Hepatocyte (in vitro differentiated cells): ENCODE data around the gene CNNM2.

Experiments used
- EZH2 ChIP-seq: fragments of 200-600 bp; sonication (generic); IDR thresholded peaks from 2 replicates; pipeline ENCODE4 v1.6.1; 2016; ENCODE audit warnings: antibody characterized with exemption, mild to moderate bottlenecking, borderline replicate concordance
- EZH2phosphoT487 ChIP-seq: fragments of 200-600 bp; sonication (generic); IDR thresholded peaks from one replicate; pipeline ENCODE4 v1.6.1; 2018; ENCODE audit warnings: antibody characterized with exemption, mild to moderate bottlenecking, low read depth, moderate library complexity; ENCODE audit not compliant: unreplicated experiment, severe bottlenecking
- TF ChIP-seq, protein P1 (sequence below): fragments of 200-600 bp; sonication (generic); IDR thresholded peaks from 2 replicates; pipeline ENCODE4 v1.5.1; 2016; ENCODE audit warnings: antibody characterized with exemption, mild to moderate bottlenecking; ENCODE audit not compliant: poor library complexity

DNA sequence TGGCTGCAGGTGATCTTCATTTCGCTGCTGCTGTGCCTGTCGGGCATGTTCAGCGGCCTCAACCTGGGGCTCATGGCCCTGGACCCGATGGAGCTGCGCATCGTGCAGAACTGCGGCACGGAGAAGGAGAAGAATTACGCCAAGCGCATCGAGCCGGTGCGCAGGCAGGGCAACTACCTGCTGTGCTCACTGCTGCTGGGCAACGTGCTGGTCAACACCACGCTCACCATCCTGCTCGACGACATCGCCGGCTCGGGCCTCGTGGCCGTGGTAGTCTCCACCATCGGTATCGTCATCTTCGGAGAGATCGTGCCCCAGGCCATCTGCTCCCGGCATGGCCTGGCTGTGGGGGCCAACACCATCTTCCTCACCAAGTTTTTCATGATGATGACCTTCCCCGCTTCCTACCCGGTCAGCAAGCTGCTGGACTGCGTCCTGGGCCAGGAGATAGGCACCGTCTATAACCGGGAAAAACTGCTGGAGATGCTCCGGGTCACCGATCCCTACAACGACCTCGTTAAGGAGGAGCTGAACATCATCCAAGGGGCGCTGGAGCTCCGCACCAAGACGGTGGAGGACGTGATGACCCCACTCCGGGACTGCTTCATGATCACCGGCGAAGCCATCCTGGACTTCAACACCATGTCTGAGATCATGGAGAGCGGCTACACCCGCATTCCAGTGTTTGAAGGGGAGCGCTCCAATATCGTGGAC is 1.3 kb downstream of the CNNM2 start:
- TF ChIP-seq EZH2 (no peak), EZH2phosphoT487 (no peak)
- TF ChIP-seq, protein P1, sequence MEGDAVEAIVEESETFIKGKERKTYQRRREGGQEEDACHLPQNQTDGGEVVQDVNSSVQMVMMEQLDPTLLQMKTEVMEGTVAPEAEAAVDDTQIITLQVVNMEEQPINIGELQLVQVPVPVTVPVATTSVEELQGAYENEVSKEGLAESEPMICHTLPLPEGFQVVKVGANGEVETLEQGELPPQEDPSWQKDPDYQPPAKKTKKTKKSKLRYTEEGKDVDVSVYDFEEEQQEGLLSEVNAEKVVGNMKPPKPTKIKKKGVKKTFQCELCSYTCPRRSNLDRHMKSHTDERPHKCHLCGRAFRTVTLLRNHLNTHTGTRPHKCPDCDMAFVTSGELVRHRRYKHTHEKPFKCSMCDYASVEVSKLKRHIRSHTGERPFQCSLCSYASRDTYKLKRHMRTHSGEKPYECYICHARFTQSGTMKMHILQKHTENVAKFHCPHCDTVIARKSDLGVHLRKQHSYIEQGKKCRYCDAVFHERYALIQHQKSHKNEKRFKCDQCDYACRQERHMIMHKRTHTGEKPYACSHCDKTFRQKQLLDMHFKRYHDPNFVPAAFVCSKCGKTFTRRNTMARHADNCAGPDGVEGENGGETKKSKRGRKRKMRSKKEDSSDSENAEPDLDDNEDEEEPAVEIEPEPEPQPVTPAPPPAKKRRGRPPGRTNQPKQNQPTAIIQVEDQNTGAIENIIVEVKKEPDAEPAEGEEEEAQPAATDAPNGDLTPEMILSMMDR: no peak
